HG03095 (cell line): ENCODE measurements around the gene NACC2.
"Not testable (repeated sequence)": the region's sequence is repeated elsewhere in the genome, so short reads cannot be mapped to it uniquely, and the experiment has no call there.

ENCODE experiments used
- ATAC-seq: cut with Tn5 transposase; IDR thresholded peaks from one replicate; pipeline ENCODE4 v1.9.1; 2021; ENCODE audit warnings: moderate library complexity; ENCODE audit not compliant: unreplicated experiment

NACC2 gene

GRCh38 chr9:136026943-136027289 is 68.2 kb downstream of the NACC2 start:
- ATAC-seq: not testable (repeated sequence)

GRCh38 chr9:136026266-136026942 is 68.7 kb downstream of the NACC2 start:
- ATAC-seq: no peak

GRCh38 chr9:136025481-136025880 is 69.6 kb downstream of the NACC2 start:
- ATAC-seq: no peak

GRCh38 chr9:136024696-136025316 is 70.3 kb downstream of the NACC2 start:
- no peak for ATAC-seq

GRCh38 chr9:136024286-136024685 is 70.8 kb downstream of the NACC2 start:
- no peak for ATAC-seq

GRCh38 chr9:136023410-136024225 is 71.5 kb downstream of the NACC2 start:
- no peak for ATAC-seq

GRCh38 chr9:136022731-136023409 is 72.2 kb downstream of the NACC2 start:
- ATAC-seq: no peak

GRCh38 chr9:136021872-136022681 is 73.0 kb downstream of the NACC2 start:
- ATAC-seq: no peak

GRCh38 chr9:136021171-136021871 is 73.8 kb downstream of the NACC2 start:
- no peak for ATAC-seq

- no peak for ATAC-seq
These were observed 74.4 kb downstream of the NACC2 start for GRCh38 chr9:136020671-136021070.

GRCh38 chr9:136020206-136020605 is 74.9 kb downstream of the NACC2 start:
- no peak for ATAC-seq

GRCh38 chr9:136019681-136020060 is 75.4 kb downstream of the NACC2 start:
- ATAC-seq: no peak

- ATAC-seq: no peak
These were observed 75.9 kb downstream of the NACC2 start for GRCh38 chr9:136019041-136019680.

- no peak for ATAC-seq
These were observed 76.6 kb downstream of the NACC2 start for GRCh38 chr9:136018257-136019031.

GRCh38 chr9:136017289-136018190 is 77.5 kb downstream of the NACC2 start:
- ATAC-seq: no peak

- ATAC-seq: no peak
These were observed 78.4 kb downstream of the NACC2 start for GRCh38 chr9:136016572-136017288.
